ENCODE results near the gene ADCK1.

GRCh38 chr14:77812028-77812427 lies 12.1 kb downstream of the ADCK1 start:
- TF ChIP-seq CTCF (conservative IDR thresholded peaks at IDR 0.05) = no peak
- TF ChIP-seq ZFX (IDR thresholded peaks at IDR 0.05) = no peak

All from C4-2B (cell line).